TTC549 (cell line): ENCODE results near the gene REXO5.
A peak's percentile ranks its signal among the peaks of the same experiment; 100 is the strongest.
"Not testable (repeated sequence)": the region's sequence is repeated elsewhere in the genome, so short reads cannot be mapped to it uniquely, and the experiment has no call there.

Source experiments
- FAIRE-seq: peaks from 2 replicates; lab custom pipeline; 2012; peaks lifted over from hg19 to GRCh38; lab: Jason Lieb, UNC

Gene REXO5

GRCh38 chr16:20849589-20850390, 43.5 kb downstream of the REXO5 start:
- FAIRE-seq: peak; percentile 54

- no peak for FAIRE-seq
These were observed 44.7 kb downstream of the REXO5 start for GRCh38 chr16:20850981-20851380.

DNA sequence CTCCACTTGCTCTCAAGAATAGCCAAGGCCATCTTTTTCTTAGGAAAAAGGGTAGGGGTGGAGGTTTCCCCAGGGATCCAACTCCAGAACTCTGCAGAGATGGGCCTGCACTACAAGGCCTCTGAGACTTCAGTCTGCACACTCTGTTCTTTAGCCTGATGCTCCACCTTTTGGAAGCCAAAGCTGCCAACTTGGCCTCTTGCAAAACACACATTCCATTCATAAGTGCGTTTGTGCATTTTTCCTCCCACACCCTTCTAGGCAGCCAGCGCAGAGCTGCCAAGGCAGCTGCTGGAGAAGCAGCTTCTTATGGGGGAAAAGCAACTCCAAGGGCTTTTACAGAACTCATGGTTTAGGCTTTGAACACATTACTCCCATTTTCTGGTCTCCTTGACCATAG, 45.3 kb downstream of the REXO5 start:
- no peak for FAIRE-seq

- no peak for FAIRE-seq
These were observed 46.8 kb downstream of the REXO5 start for GRCh38 chr16:20853143-20853542.

GRCh38 chr16:20853981-20854620, 47.8 kb downstream of the REXO5 start:
- FAIRE-seq: no peak

- no peak for FAIRE-seq
These were observed 48.6 kb downstream of the REXO5 start for GRCh38 chr16:20854963-20855362.

GRCh38 chr16:20857281-20857680, 51.0 kb downstream of the REXO5 start:
- no peak for FAIRE-seq

DNA sequence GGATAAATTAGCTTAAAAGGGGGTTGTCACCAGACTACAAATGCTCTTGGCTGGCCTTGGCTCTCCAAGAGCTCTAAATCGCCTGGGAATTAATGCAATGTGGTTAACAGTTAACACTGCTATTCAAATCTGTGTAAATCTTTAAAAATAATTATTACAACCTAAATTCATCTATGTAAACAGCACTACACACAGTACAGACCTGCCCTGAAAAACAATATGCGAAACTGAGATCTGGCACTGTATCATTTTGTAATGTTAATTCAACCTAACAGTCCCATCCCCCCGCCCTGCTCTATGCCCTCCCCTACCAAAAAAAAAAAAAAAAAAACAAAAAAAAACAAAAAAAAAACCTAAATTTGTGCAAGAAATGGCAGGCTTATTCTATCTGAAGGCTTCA, 52.9 kb downstream of the REXO5 start:
- no peak for FAIRE-seq

DNA sequence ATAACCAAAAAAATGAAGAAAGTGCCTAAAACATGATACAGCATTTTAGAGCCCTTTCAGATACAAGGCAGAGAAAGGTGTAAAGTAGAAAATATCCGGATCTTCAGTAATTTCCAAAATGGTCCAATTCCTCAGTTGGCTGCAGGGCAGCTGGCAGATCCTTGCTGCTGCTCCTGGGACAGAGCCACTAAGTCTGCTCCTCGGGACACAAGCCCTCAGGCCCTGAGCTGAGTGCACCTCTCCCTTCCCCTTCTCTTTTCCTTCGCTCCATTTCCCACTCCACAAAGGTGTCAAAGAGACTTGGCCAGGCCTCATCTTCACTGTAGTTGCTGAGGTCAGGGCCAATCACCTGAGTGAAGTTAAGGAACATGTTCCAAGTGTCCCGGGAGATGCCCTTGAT, 53.4 kb downstream of the REXO5 start:
- no peak for FAIRE-seq

- no peak for FAIRE-seq
These were observed 54.0 kb downstream of the REXO5 start for GRCh38 chr16:20860361-20860760.

- not testable (repeated sequence) for FAIRE-seq
These were observed 54.7 kb downstream of the REXO5 start for GRCh38 chr16:20860995-20861394.

GRCh38 chr16:20862162-20862960, 56.0 kb downstream of the REXO5 start:
- FAIRE-seq: no peak

- FAIRE-seq: not testable (repeated sequence)
These were observed 58.0 kb downstream of the REXO5 start for GRCh38 chr16:20864376-20864775.

DNA sequence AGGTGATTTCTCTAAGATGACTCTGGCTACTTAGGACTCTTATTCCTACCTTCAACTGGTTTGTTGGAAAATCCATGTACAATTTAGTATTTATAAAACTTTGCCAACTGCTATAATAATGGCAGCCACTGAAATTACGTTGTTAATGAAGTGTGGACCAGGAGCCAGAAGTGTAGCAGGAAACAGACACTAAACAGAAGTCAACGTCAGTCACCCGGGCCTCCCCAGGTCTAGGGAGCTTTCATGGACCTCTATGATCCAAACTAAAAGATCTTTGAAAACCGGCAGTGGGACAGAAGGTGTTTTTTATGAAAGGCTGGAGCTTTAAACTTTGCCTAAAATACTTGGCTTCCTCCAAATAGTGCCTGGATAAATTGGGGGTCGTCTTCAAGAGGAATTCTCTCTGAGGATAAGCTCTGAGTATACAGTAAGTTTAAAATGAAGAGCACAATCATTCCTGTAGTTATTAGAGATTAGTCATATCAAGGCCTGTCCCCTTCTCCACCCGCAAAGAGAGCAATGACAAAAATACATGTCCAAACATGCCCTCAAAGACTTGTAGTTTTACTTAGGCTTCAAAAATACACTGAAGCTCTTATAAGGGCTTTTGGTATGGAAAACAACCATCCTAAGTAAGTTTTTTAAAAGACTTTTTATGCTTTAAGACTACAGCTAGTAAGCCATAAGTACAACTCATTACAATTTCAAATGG, 59.2 kb downstream of the REXO5 start:
- FAIRE-seq: no peak

DNA sequence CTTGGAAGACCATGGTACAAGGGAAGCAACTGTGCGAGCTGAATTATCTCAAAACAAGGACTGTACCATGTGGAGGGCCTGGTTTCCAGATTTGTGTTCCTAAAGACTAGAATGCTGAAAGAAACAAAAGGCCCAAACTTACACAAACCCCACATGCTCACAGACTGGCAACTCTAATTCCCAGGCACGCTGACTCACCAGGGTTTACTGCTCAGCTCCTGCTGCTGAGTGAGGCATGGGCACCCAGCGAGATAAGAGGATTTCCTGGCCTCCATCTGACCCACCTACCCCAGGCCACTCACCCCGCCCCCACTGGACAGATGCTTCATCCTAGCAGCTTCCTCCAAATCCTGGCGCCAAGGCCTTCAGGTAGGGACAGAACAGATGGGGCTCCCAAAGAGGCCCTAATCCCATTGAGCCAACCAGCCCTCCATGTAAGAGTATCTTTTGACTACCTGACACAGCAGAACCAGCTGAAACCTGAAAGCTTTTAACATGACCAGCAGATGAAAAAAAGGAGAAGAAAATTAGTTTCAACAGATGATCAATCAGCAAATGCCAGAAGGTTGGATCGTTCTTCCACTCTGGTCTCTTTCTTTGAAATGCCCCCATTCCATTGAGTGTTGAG, 59.9 kb downstream of the REXO5 start:
- FAIRE-seq: no peak

DNA sequence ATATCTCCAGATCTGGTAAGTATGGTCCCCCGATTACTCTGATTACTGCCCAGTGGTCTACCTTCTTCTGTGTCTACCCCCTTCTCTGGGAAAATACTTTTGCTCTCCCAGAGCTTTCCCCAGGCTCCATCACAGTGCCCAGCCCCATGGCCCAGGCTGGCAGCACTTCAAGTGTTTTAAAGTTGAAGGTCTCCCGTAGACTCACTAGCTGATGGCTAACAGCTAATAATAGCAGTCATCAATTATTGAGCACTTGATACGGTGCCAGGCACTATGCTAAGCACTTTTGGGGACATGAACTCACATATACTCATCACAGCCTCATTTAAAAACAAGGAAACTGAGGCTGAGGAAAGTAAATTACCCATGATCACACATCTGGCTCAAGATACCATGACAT, 60.5 kb downstream of the REXO5 start:
- no peak for FAIRE-seq

- FAIRE-seq: no peak
These were observed 61.3 kb downstream of the REXO5 start for GRCh38 chr16:20867585-20867984.

- no peak for FAIRE-seq
These were observed 62.6 kb downstream of the REXO5 start for GRCh38 chr16:20868890-20869289.

DNA sequence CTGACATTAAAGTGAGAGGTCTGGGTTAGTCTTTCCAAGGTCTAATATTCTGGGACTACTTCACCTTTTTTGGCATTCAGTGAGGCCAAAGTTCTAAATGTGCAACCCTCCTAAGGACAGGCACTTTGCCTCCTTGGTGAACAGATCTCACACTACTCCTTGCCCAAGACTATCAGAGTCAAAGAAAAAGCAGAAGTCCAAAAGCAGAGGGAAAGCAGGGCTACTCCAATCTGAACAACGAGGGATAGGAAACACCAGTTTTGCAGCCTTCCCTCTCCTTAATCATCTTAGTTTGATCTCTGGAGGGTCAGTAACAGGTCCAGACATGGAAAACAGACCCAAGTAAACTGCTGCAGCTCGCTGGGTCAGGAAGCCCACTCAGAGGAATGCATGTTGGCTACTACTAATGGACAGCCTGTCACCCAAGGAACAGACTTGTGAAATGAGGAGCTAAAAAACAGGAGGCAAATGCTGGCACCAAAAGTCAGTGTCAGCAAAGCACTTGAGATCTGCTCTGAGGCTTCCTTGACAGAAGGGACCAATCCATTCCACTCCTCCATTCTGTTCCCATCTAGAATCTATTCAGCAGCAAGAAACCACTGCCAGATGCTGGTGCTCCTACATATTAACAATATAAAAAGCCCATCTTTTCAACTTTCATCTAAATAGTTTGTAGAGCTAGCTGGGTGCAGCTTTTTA, 63.9 kb downstream of the REXO5 start:
- FAIRE-seq: no peak

DNA sequence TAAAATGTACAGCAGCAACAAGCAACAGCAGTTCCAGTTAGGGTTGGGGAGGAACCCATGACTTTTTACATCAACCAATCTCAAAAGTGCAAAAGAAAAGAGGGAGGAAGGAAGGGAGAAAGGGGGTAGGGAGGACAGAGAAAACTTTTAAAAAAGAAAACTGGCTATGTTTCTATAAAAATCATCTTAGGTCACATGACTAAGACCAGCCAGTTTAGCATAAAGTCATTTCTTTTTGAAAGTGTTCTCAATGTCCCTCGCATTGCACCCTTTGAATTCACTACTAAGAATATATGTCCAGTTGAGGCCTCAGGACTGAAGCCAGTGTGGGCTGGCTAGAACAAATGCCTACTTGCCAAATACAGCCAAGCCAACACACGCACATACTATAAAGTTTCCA, 64.9 kb downstream of the REXO5 start:
- FAIRE-seq: no peak
